VCaP (cell line): Measurements from ENCODE around the gene ZBTB37.
"Not testable (repeated sequence)": the region's sequence is repeated elsewhere in the genome, so short reads cannot be mapped to it uniquely, and the experiment has no call there.

Source experiments
- H3K27ac ChIP-seq: fragments of 450-650 bp; 2 replicates; pipeline ENCODE4 v1.5.1; 2017
- TF ChIP-seq, protein P1 (sequence below): fragments of 450-650 bp; conservative IDR thresholded peaks from 2 replicates; pipeline ENCODE4 v1.5.1; 2017; ENCODE audit warnings: mild to moderate bottlenecking, moderate library complexity

ZBTB37 gene

DNA sequence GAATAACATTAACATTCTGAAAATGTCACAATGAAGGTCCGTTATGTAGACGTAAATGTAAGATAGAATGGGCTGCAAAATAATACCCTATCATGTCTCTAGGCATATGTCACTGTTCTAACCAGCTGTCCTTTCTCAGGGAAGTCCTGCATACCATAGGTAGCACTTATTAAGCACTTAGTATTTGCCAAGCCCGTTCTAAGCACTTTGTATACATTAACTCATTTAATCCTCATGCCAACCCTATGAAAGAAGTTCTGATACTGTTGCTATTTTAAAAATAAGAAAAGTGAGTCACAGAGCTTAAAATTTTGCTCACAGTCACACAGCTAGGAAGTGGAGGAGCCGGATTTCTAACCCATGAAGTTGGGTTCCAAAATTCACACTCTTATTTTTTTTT, 16.1 kb upstream of the ZBTB37 start:
- TF ChIP-seq, protein P1, sequence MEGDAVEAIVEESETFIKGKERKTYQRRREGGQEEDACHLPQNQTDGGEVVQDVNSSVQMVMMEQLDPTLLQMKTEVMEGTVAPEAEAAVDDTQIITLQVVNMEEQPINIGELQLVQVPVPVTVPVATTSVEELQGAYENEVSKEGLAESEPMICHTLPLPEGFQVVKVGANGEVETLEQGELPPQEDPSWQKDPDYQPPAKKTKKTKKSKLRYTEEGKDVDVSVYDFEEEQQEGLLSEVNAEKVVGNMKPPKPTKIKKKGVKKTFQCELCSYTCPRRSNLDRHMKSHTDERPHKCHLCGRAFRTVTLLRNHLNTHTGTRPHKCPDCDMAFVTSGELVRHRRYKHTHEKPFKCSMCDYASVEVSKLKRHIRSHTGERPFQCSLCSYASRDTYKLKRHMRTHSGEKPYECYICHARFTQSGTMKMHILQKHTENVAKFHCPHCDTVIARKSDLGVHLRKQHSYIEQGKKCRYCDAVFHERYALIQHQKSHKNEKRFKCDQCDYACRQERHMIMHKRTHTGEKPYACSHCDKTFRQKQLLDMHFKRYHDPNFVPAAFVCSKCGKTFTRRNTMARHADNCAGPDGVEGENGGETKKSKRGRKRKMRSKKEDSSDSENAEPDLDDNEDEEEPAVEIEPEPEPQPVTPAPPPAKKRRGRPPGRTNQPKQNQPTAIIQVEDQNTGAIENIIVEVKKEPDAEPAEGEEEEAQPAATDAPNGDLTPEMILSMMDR, result no peak

DNA sequence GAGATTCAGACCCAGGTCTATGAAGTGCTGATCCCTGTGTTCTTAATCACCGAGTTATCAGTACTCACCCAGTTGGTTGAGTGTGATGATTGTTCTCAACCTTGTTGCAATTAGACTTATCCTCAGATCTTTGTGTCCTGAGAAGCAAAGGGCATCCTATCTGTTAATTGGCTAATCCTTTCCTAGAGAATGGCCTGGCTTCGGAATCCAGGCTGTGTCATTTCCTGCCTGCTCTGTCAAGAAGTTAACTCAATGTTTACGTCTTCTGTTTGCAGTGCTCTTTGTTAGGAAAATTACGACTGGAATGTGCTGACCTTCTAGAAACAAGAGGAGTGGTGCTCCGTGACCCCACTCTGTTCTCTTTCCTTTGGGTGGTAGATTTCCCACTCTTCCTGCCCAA, 15.1 kb upstream of the ZBTB37 start:
- TF ChIP-seq, protein P1, result no peak
- H3K27ac ChIP-seq, result peak overlapping the region; percentile 50

More for the DNA sequence above, 16.1 kb upstream of the ZBTB37 start:
- H3K27ac ChIP-seq, result no peak overlapping the region

DNA sequence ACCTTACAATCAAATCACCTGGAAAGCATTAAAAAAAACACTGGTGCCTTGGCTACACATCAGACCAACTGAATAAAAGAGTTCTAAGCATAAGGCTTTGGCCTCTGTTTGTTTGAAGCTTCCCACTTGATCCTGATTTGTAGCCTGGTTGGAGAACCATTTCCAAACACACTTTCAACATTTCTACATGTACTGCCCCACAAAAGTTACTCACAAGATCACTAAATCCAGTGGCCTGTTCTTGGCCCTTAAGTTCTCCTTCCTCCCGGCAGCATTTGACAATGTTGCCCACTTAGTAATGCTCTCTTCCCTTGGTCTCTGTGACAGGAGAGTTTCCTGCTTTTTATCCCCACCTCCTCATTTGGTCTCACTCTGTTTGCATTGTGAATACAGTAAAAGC, 12.2 kb upstream of the ZBTB37 start:
- H3K27ac ChIP-seq, result no peak overlapping the region
- TF ChIP-seq, protein P1, result no peak

DNA sequence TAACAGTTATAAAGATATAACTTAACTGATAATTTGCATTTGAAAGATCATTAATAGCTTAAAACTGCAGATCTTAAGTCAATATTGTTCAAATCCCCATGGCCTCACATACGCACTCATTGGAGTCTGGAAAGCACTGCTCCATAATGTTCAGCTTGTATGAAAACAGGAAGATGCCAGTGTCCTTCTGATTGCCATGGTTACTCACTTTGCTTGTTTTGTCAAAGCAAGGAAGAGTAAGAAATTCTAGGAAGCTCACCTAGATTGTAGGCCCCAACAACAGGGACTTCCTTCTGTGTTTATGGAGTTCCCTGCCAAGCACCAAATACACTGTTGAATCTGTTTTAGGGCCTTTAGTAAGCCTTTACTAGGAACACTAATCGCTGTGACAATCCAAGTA, 11.3 kb upstream of the ZBTB37 start:
- no peak overlapping the region for H3K27ac ChIP-seq
- TF ChIP-seq, protein P1, result no peak

DNA sequence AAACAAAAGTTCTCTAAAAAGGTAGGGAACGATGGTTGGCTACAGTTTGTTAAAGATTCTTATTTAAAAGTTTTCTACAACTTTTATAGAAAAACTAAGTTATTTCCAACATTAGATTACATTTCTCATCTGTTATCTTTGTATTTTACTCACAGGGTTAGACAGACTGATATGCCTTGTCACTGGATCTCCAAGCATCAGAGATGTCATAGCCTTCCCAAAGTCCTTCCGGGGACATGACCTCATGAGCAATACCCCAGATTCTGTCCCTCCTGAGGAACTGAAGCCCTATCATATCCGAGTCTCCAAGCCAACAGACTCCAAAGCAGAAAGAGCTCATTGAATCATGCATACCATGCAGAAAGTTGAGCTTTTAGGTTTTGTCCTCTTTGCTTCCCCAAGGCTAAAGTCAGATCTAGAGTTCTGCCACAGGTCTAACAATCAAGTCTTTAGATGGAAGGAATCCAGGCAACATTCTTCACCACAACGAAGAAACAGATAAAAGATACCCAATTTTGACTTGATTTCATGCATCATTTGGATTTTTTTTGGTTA, 10.7 kb upstream of the ZBTB37 start:
- TF ChIP-seq, protein P1, result no peak
- no peak overlapping the region for H3K27ac ChIP-seq

DNA sequence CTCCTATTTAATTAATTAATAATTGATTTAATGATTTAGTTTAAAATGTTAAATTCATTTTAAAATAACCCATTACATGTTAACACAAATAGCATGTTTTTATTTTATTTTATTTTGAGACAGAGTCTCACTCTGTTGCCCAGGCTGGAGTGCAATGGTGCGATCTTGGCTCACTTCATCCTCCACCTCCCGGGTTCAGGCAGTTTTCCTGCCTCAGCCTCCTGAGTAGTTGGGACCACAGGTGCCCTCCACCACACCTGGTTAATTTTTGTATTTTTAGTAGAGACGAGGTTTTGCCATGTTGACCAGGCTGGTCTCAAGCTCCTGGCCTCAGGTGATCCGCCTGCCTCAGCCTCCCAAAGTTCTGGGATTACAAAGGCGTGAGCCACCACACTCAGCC, 8.6 kb upstream of the ZBTB37 start:
- not testable (repeated sequence) for H3K27ac ChIP-seq

DNA sequence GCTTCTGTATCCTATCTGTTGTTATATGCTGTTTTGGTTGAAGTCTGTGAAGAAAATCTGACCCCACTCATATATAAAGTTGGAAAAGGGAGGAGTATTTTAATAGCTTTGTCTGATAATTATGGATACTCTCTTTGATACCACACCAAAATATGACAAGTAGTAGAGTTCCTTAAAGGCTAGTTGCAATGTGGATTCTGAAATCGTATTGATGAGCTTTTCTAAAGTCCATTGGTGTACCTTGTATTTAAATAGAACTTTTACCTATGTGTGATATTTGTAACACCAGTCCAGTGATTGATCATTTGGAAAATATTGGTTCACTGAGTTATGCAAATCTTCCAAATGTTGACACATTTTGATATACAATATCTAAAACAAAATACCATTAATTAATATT, 8.1 kb upstream of the ZBTB37 start:
- H3K27ac ChIP-seq, result no peak overlapping the region
- TF ChIP-seq, protein P1, result no peak

DNA sequence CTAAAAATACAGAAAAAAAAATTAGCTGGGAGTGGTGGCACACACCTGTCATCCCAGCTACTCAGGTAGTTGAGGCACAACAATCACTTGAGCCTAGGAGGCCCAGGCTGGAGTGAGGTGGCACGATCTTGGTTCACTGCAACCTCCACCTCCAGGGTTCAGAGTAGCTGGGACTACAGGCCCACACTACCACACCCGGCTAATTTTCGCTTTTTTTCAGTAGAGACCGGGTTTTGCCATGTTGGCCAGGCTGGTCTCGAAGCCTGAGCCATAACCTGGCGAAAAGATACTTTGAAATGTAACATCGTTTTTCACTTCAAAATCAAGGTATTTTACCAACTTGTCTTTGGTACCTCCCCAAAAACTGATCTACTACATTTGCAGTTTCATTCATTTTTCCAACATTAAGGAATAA, 6.4 kb upstream of the ZBTB37 start:
- H3K27ac ChIP-seq, result no peak overlapping the region; the same call in 1 of the 2 replicates

DNA sequence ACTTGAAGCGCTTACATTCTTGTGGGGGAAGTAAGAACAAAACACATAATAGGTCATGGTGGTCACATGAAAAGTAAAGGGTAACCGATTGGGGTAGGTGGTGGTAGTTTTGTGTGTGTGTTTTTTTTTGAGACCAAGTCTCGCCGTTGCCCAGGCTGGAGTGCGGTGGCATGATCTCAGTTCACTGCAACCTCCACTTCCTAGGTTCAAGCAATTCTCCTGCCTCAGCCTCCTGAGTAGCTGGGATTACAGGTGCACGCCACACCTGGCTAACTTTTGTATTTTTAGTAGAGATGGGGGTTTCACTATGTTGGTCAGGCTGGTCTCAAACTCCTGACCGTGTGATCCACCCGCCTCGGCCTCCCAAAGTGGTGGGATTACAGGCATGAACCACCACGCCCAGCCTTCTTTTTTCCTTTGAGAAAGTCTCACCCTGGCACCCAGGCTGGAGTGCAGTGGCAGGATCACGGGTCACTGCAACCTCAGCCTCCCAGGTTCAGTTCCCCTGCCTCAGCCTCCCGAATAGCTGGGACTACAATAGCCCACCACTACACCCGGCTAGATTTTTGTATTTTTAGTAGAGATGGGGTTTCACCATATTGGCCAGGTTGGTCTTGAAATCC, 5.9 kb upstream of the ZBTB37 start:
- peak overlapping the region; percentile 93; the same call in 1 of the 2 replicates for H3K27ac ChIP-seq

More for the DNA sequence above, 6.4 kb upstream of the ZBTB37 start:
- TF ChIP-seq, protein P1, result no peak
